A549 (cell line): ENCODE results near the gene SH3PXD2A.

ENCODE experiments used
- EHMT2 ChIP-seq: fragments of 200-600 bp; sonication (generic); IDR thresholded peaks from 2 replicates; pipeline ENCODE4 v1.6.1; 2016; ENCODE audit warnings: antibody characterized with exemption, low read depth, mild to moderate bottlenecking, moderate library complexity
- GATA3 ChIP-seq: IDR thresholded peaks from 2 replicates; pipeline ENCODE4 v1.6.1; 2012; ENCODE audit warnings: borderline replicate concordance
- HDAC2 ChIP-seq: fragments of 200-600 bp; sonication (generic); IDR thresholded peaks from 2 replicates; pipeline ENCODE4 v1.6.1; 2016
- HOXB13 ChIP-seq: fragments of 250-450 bp; sonication (Bioruptor Pico); IDR thresholded peaks from 2 replicates; pipeline ENCODE4 v1.5.0; 2020; ENCODE audit warnings: low read depth, mild to moderate bottlenecking, moderate library complexity
- NR3C1 ChIP-seq: fragments of >200 bp; sonication (Bioruptor Twin); formaldehyde crosslinking; IDR thresholded peaks from 3 replicates; pipeline ENCODE4 v1.6.1; 2017
- POLR2AphosphoS2 ChIP-seq: conservative IDR thresholded peaks from 2 replicates; pipeline ENCODE4 v1.6.1; 2012; ENCODE audit warnings: low read length, improper control_type of control experiment, inconsistent platforms
- RNF2 ChIP-seq: fragments of 200-600 bp; sonication (generic); IDR thresholded peaks from 2 replicates; pipeline ENCODE4 v1.6.1; 2016; ENCODE audit warnings: low read depth, mild to moderate bottlenecking, antibody characterized with exemption, moderate library complexity, borderline replicate concordance
- SMC3 ChIP-seq: fragments of >200 bp; sonication (Bioruptor Twin); formaldehyde crosslinking; IDR thresholded peaks from 3 replicates; pipeline ENCODE4 v1.6.1; 2018; ENCODE audit warnings: inconsistent platforms
- ZFP36 ChIP-seq: fragments of 450-650 bp; IDR thresholded peaks from 2 replicates; pipeline ENCODE4 v1.6.1; 2014; ENCODE audit warnings: borderline replicate concordance; ENCODE audit not compliant: partially characterized antibody
- TF ChIP-seq, protein P1 (sequence below): fragments of >200 bp; sonication (Bioruptor Twin); formaldehyde crosslinking; IDR thresholded peaks from 3 replicates; pipeline ENCODE4 v1.5.1; 2016
- TF ChIP-seq, protein P2 (sequence below): fragments of 200-600 bp; sonication (generic); IDR thresholded peaks from 2 replicates; pipeline ENCODE4 v1.6.1; 2016; ENCODE audit warnings: antibody characterized with exemption, mild to moderate bottlenecking, moderate library complexity

DNA sequence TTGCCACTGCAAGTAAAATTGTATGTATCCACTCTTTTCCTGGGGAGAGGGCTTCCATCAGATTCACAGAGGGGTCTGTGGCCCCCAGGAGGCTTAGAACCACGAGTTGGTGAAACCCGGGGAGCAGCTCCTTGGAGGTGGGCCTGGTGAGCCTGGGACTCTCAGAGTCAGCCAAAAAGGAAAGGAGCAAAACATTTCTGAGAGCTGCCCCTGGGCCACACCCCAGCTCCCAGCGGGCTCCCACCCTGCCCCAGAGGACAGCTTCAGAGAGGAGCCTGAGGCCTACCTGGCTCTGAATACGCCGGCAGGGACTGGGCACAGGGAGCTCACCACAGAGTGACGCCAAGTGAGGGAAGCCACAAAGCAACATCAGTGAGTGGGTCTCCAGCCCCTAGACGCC lies 56.9 kb downstream of the SH3PXD2A start:
- TF ChIP-seq RNF2 = no peak
- TF ChIP-seq HOXB13 (CRISPR knock-in tag) = no peak
- TF ChIP-seq SMC3 = no peak
- no peak for TF ChIP-seq ZFP36
- no peak for TF ChIP-seq NR3C1
- TF ChIP-seq, protein P1, sequence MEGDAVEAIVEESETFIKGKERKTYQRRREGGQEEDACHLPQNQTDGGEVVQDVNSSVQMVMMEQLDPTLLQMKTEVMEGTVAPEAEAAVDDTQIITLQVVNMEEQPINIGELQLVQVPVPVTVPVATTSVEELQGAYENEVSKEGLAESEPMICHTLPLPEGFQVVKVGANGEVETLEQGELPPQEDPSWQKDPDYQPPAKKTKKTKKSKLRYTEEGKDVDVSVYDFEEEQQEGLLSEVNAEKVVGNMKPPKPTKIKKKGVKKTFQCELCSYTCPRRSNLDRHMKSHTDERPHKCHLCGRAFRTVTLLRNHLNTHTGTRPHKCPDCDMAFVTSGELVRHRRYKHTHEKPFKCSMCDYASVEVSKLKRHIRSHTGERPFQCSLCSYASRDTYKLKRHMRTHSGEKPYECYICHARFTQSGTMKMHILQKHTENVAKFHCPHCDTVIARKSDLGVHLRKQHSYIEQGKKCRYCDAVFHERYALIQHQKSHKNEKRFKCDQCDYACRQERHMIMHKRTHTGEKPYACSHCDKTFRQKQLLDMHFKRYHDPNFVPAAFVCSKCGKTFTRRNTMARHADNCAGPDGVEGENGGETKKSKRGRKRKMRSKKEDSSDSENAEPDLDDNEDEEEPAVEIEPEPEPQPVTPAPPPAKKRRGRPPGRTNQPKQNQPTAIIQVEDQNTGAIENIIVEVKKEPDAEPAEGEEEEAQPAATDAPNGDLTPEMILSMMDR = no peak
- TF ChIP-seq POLR2AphosphoS2 = no peak
- no peak for TF ChIP-seq HDAC2
- TF ChIP-seq, protein P2, sequence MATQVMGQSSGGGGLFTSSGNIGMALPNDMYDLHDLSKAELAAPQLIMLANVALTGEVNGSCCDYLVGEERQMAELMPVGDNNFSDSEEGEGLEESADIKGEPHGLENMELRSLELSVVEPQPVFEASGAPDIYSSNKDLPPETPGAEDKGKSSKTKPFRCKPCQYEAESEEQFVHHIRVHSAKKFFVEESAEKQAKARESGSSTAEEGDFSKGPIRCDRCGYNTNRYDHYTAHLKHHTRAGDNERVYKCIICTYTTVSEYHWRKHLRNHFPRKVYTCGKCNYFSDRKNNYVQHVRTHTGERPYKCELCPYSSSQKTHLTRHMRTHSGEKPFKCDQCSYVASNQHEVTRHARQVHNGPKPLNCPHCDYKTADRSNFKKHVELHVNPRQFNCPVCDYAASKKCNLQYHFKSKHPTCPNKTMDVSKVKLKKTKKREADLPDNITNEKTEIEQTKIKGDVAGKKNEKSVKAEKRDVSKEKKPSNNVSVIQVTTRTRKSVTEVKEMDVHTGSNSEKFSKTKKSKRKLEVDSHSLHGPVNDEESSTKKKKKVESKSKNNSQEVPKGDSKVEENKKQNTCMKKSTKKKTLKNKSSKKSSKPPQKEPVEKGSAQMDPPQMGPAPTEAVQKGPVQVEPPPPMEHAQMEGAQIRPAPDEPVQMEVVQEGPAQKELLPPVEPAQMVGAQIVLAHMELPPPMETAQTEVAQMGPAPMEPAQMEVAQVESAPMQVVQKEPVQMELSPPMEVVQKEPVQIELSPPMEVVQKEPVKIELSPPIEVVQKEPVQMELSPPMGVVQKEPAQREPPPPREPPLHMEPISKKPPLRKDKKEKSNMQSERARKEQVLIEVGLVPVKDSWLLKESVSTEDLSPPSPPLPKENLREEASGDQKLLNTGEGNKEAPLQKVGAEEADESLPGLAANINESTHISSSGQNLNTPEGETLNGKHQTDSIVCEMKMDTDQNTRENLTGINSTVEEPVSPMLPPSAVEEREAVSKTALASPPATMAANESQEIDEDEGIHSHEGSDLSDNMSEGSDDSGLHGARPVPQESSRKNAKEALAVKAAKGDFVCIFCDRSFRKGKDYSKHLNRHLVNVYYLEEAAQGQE = no peak
- no peak for TF ChIP-seq EHMT2
- no peak for TF ChIP-seq GATA3
